ENCODE measurements around the gene ZNF618. TPM values are rescaled to one million over a fixed set of nuclear protein-coding genes. Genes with fewer than 3 reads are reported as not detected.

The ZNF618 gene
- total RNA-seq, 2 donors from 2014 or later = 2.5 to 3.3 TPM

GRCh38 chr9:114025196-114025753 is 149.2 kb downstream of the ZNF618 start:
- intact Hi-C loops (cut with DNase I, micrococcal nuclease) = no loop called here
- DNase-seq (no peak), ATAC-seq (no peak)

- no peak for ATAC-seq
These were observed 149.7 kb downstream of the ZNF618 start for GRCh38 chr9:114025760-114026159.

GRCh38 chr9:114026335-114026734 is 150.2 kb downstream of the ZNF618 start:
- ATAC-seq (no peak), DNase-seq (no peak)
- intact Hi-C loops (cut with DNase I, micrococcal nuclease) = no loop called here

More at GRCh38 chr9:114025760-114026159, 149.7 kb downstream of the ZNF618 start:
- intact Hi-C loops (cut with DNase I, micrococcal nuclease) = no loop called here
- DNase-seq = no peak

GRCh38 chr9:114027159-114027862 is 151.2 kb downstream of the ZNF618 start:
- intact Hi-C loops (cut with DNase I, micrococcal nuclease) = no loop called here
- DNase-seq (no peak), ATAC-seq (no peak)

GRCh38 chr9:114027863-114028465 is 151.9 kb downstream of the ZNF618 start:
- ATAC-seq (no peak), DNase-seq (no peak)

GRCh38 chr9:114028646-114029045 is 152.5 kb downstream of the ZNF618 start:
- ATAC-seq (no peak), DNase-seq (no peak)
- intact Hi-C loops (cut with DNase I, micrococcal nuclease) = no loop called here

More at GRCh38 chr9:114027863-114028465, 151.9 kb downstream of the ZNF618 start:
- intact Hi-C loops (cut with DNase I, micrococcal nuclease) = no loop called here

GRCh38 chr9:114029311-114030170 is 153.4 kb downstream of the ZNF618 start:
- ATAC-seq (peak; percentile 38), DNase-seq (no peak)
- intact Hi-C loops (cut with DNase I, micrococcal nuclease) = loop anchor here in 1 of 2 donors (10.0 kb wide), 1 partner anchor 225 kb away; no protein-coding TSS in a partner anchor

GRCh38 chr9:114030364-114030763 is 154.3 kb downstream of the ZNF618 start:
- intact Hi-C loops (cut with DNase I, micrococcal nuclease) = loop anchor here in 1 of 2 donors (10.0 kb wide), 1 partner anchor 226 kb away; no protein-coding TSS in a partner anchor
- DNase-seq = peak in 1 of 2 donors; percentile 30
- peak; percentile 77 for ATAC-seq

- ATAC-seq (no peak), DNase-seq (no peak)
- intact Hi-C loops (cut with DNase I, micrococcal nuclease) = loop anchor here in 1 of 2 donors (10.0 kb wide), 1 partner anchor 226 kb away; no protein-coding TSS in a partner anchor
These were observed 155.0 kb downstream of the ZNF618 start for GRCh38 chr9:114031037-114031630.

- ATAC-seq (no peak), DNase-seq (no peak)
- intact Hi-C loops (cut with DNase I, micrococcal nuclease) = loop anchor here in 1 of 2 donors (10.0 kb wide), 1 partner anchor 227 kb away; no protein-coding TSS in a partner anchor
These were observed 156.1 kb downstream of the ZNF618 start for GRCh38 chr9:114031948-114032840.

- intact Hi-C loops (cut with DNase I, micrococcal nuclease) = loop anchor here in 1 of 2 donors (10.0 kb wide), 1 partner anchor 229 kb away; no protein-coding TSS in a partner anchor
- ATAC-seq = peak; percentile 28
These were observed 157.4 kb downstream of the ZNF618 start for GRCh38 chr9:114033397-114034103.

GRCh38 chr9:114034196-114034595 is 158.1 kb downstream of the ZNF618 start:
- no peak for DNase-seq
- no peak for ATAC-seq
- intact Hi-C loops (cut with DNase I, micrococcal nuclease) = loop anchor here in 1 of 2 donors (10.0 kb wide), 1 partner anchor 229 kb away; no protein-coding TSS in a partner anchor

More at GRCh38 chr9:114033397-114034103, 157.4 kb downstream of the ZNF618 start:
- peak in 1 of 2 donors; percentile 31 for DNase-seq

- ATAC-seq (no peak), DNase-seq (no peak)
- intact Hi-C loops (cut with DNase I, micrococcal nuclease) = loop anchor here in 1 of 2 donors (10.0 kb wide), 1 partner anchor 230 kb away; no protein-coding TSS in a partner anchor
These were observed 158.6 kb downstream of the ZNF618 start for GRCh38 chr9:114034661-114035062.

GRCh38 chr9:114035221-114035844 is 159.2 kb downstream of the ZNF618 start:
- intact Hi-C loops (cut with DNase I, micrococcal nuclease) = loop anchor here in 1 of 2 donors (10.0 kb wide), 1 partner anchor 231 kb away; no protein-coding TSS in a partner anchor
- peak; percentile 37 for ATAC-seq
- DNase-seq = no peak

GRCh38 chr9:114035845-114036801 is 160.0 kb downstream of the ZNF618 start:
- ATAC-seq (no peak), DNase-seq (no peak)
- intact Hi-C loops (cut with DNase I, micrococcal nuclease) = loop anchor here in 1 of 2 donors (10.0 kb wide), 1 partner anchor 231 kb away; no protein-coding TSS in a partner anchor

All from left colon (tissue), 2 donors.